HG03565 (cell line): ENCODE results near the gene KRT12.
"Not testable (repeated sequence)": the region's sequence is repeated elsewhere in the genome, so short reads cannot be mapped to it uniquely, and the experiment has no call there.

ENCODE experiments used
- ATAC-seq: cut with Tn5 transposase; IDR thresholded peaks from one replicate; pipeline ENCODE4 v1.9.1; 2021; ENCODE audit warnings: mild to moderate bottlenecking, moderate library complexity; ENCODE audit not compliant: unreplicated experiment

KRT12 gene

DNA sequence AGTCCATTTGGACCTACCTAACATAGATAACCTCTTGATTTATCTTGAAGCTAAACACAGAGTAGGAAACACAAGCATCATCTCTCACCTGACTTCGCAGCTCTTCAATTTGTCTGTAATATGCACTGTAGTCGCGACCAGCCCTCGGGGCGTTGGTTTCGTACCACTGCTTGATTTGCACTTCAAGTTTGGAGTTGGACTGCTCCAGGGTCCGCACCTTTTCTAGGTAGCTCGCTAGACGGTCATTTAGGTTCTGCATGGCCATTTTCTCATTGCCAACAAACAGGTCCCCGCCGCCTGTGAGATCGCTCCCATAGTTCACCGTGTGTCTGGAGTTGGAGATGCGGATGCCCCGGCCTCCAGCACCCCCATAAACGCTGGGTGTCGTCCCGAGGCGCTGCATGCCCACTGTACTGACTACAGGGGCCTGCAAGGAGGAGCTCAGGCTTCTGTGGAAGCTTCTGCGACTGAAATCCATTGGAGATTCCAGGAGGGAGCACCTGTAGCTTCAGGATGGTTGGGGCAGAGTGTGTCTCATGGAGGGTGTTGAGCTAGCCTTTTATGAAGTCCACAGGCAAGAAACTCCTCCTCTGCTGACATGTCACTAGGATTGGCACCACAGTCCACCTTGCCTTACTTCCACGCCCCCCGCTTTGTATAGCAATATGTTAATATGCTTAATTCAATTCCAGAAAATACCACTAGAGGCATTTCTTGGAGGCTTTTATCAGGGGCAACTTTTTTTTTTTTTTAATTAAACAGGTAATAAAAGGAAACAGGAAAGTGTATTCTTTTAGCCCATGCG lies 17.9 kb upstream of the KRT12 start, which contains the start of gene KRT20:
Gene KRT20, minus strand, starts transcription at position 535 of the 805 bp plus-strand sequence. Its CDS starts 57 bp downstream, at position 478.
- no peak for ATAC-seq

- no peak for ATAC-seq
These were observed 16.8 kb upstream of the KRT12 start for GRCh38 chr17:40883626-40884334.

GRCh38 chr17:40883031-40883430 lies 16.0 kb upstream of the KRT12 start:
- ATAC-seq: no peak

DNA sequence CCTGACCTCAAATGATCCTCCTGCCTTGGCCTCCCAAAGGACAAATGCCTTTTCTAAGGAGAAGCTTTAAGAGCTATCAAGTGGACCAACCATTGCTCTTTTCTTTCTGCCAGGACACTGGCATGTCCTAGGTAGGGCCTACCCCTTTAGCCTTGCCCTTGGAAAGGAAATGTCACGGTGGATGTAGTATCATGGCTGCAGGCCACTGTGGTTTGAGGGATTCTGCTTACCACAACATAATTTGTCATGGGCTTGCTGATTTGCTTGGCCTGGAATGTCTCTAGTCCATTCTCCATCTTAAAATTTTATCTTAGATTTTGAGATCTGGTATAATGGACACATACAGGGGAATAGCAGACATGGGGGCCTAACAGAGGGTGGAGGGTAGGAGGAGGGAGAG lies 12.0 kb upstream of the KRT12 start:
- ATAC-seq: no peak

DNA sequence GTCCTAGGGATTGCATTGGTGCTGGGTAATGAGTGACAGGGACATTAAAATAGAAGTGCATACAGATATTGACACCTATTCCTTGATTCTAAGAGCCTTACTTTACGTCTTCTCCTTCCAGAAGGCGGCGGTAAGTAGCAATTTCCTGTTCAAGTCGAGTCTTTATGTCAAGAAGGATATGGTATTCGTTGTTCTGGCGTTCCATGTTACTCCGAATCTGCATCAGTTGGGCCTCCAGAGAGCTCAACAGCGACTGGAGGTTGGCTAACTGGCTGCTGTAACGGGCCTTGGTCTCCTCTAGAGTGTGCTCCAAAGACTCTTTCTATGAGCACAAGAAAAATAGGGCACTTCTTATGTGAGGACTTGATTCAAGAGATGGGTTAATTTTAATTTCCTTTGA lies 11.0 kb upstream of the KRT12 start:
- no peak for ATAC-seq

GRCh38 chr17:40873801-40874200 lies 6.8 kb upstream of the KRT12 start:
- ATAC-seq: no peak

- ATAC-seq: no peak
These were observed 6.2 kb upstream of the KRT12 start for GRCh38 chr17:40873255-40873654.

DNA sequence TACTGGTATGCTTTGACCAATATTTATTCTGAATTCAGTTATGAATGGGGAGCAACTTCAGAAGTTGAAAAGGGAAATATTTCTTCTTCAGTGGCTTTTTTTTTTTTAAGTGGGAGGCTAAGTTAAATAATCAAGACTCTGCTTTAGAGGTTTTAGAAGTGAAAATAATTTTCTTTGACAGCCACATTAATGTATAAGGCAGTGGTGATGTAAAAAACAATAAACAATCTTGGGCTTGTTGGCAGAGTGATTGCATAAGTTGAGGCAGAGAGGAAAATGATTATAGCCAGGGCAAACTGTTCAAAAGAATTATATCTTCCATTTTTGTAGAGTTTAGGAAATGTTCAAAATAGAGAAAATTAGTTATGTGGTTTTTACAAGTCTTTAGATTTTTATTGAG lies 5.4 kb upstream of the KRT12 start:
- no peak for ATAC-seq

DNA sequence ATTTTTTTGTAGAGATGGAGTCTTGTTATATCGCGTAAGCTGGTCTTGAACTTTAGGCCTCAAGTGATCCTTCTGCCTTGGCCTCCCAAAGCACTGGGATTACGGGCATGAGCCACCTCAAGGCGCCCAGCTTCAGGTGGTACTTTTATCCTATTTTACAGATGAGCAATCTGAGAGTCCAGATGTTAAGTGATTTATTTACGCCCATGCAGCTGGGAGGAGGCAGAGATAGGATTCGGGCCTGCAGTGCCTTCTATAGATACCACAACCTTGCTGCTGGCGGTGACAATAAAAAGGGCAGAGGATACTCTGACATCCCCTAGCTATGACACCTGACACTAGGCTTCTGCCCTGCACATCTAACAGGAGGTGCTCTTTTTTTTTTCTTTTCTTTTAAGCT lies 4.3 kb upstream of the KRT12 start:
- no peak for ATAC-seq

- ATAC-seq: no peak
These were observed 3.1 kb upstream of the KRT12 start for GRCh38 chr17:40870136-40870535.

GRCh38 chr17:40864661-40865390 lies 2.2 kb downstream of the KRT12 start:
- no peak for ATAC-seq

GRCh38 chr17:40862985-40863733 lies 3.9 kb downstream of the KRT12 start:
- ATAC-seq: no peak

GRCh38 chr17:40859536-40859935 lies 7.5 kb downstream of the KRT12 start:
- ATAC-seq: no peak

DNA sequence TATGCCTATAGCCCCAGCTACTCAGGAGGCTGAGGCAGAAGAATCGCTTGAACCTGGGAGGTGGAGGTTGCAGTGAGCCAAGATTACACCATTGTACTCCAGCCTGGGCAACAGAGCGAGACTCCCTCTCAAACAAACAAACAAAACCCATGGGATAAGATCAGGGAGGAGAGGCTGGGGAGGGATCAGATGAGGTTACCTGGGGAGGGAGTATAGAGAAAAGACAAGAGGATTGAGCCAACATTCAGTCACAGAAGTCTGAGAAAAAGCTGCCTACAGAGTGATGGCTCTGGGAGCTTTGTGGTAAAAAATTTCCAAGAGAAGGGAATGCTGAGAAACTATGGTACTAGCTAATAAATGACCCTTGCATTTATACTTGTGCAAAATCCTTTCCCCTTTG lies 8.4 kb downstream of the KRT12 start:
- not testable (repeated sequence) for ATAC-seq

DNA sequence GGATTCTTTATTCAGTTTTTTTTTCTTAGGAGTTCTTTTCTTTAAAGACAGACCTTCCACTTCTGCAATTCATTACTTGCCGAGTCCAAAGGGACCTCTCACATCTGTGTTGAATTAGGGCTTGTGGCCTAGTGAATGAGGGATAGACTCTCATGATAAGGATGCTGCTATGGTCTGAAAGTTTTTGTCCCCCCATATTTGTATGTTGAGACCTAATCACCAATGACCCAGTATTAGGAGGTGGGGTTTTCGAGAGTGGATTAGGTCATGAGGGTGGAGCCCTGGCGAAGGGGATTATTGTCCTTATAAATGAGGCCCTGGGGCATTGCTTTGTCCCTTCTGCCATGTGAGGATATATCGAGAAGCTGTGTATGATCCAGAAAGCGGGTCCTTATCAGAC lies 9.5 kb downstream of the KRT12 start:
- no peak for ATAC-seq

DNA sequence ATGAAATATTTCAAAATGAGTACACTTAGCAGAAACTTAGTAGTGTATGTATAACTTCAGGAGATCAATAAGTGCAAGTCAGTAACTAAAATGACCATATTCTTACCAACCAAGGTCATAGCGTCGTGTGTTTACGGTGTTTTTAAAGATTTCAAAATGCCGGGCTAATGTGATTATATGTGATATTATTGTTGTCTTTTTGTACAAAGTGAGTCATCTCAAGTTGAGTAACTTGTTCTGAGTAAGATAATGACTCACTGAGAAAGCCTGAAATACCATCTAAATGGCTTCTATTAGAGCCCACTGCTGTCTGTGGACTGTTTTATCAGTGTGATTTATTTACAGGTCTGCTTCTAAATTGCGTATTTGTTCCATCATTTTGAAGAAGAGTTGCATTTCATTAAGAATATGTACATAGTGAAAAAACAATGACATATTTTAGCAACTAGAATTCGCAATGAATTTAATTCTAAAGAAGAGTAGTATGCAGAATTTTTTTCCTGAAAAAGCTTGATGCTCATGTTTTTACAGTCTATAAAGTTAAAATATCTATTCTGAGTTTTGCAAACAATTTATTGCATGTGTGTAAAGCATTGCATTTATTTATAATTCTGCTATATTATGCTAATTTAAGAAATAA lies 12.7 kb downstream of the KRT12 start:
- ATAC-seq: no peak

DNA sequence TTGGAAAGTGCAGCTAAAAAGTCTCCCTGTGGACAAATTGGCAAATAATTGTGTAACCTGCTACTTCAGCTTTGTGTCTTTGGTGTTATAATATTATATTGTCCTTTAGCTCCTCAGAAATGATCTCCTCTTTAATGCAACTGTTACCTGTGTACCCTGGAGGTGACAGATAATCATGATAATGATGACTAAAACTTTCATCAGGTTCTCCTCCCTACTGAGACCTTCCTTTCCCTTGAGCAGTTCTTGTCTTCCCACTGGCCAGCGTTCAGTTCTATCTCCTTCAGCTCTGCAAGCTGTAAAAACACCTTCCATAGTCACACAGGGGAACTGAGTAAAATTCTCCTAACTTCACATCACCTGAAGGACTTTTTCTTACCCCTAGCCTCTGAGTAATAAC lies 14.7 kb downstream of the KRT12 start:
- no peak for ATAC-seq

DNA sequence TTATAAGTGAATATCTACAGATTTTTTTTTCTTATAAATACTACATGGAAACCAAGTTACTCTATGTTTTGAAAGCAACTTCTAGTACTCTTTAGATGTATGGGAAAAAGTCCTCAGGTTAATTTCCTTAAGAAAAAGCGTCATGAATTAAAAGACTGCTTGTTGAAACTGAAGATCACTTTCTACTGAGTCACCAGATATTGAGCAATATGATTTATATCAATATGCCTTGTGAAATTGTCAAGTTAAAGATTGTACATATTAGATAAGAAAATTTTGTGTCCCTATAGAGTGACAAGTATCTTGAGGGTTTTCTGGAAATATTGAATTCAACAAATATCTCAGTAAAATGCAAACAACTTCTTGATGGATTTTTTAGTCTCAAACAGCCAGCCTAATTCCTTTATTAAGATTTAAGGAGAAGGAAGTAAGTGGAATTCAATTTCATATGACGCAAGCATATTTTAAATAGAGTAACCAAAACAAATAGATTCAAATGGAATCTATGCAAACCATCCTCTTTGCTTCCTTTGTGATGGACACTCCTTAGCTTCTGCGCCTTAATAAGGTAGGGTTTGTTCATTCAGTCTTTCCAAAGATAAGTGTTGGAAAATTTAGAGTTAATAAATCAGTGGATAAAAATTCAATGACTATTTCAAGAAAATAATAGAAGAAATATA lies 16.6 kb downstream of the KRT12 start:
- no peak for ATAC-seq

DNA sequence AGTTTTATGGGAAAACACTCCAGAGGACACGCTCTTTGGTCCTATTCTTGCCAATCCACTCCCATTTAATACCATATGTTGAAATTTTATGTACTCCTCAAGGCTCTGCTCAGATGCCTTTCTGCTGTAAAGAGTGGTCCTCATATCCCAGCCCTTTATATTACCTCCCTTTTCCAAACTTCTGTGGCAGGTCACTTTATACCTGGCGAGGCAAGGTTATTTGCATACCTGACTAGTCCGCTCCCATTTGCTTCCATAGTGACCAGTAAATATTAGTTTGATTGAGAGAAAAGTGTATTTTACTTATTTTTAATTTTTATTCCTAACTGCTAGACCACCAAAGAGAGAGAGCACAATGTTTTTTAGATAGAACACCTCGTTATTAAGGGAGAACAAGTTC lies 17.3 kb downstream of the KRT12 start:
- ATAC-seq: no peak
